Measurements from ENCODE around the gene EIPR1. TPM values are rescaled to one million over a fixed set of nuclear protein-coding genes. Genes with fewer than 3 reads are reported as not detected.

EIPR1 gene
- total RNA-seq, 1 donor from 2014 or later, result 27.8 TPM

DNA sequence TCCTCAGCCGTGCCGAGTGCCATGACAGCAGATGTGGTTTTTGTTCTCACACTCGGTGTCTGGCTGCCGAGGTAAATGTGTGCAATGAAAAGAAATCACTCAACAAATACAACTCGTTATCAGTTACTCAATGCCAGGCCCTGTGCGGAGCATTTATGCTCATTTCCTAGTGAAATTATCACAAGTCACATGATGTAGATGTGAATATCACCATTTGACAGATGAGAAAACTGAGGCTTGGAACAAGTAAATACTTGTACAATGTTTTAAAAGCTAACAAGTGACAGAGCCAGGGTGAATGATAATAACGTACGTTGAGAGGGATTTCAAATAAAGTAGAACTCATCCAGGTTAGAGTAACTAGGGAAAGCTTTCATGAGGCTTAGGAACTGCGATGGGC is 174.7 kb downstream of the EIPR1 start:
- Mint-ChIP-seq H3K4me1 (ENCODE audit: low read depth, unreplicated experiment) (no peaks in the 10 kb centered on the region), H3K27ac (ENCODE audit: unreplicated experiment) (no peak overlapping the region), H3K27me3 (ENCODE audit: low read depth, unreplicated experiment) (no peaks in the 10 kb centered on the region), H3K4me3 (ENCODE audit: unreplicated experiment) (no peak overlapping the region), H3K9me3 (ENCODE audit: unreplicated experiment) (no peaks in the 10 kb centered on the region), H3K36me3 (ENCODE audit: low read depth, unreplicated experiment) (peaks cover 8% of the 10 kb centered on the region)
- Histone ChIP-seq H3K36me3 (ENCODE audit: insufficient read depth, low read length) (peaks cover under 1% of the 10 kb centered on the region), H3K27me3 (ENCODE audit: insufficient read depth, low read length) (no peaks in the 10 kb centered on the region), H3K4me3 (ENCODE audit: insufficient read depth, low read depth, low read length) (no peak overlapping the region), H2AFZ (ENCODE audit: low read depth, low read length) (no peak overlapping the region), H4K20me1 (ENCODE audit: insufficient read depth, low read length) (peaks cover 9% of the 10 kb centered on the region), H3K79me2 (ENCODE audit: insufficient read depth, low read length) (no peaks in the 10 kb centered on the region), H3K9me3 (ENCODE audit: insufficient read depth, low read depth, low read length) (no peaks in the 10 kb centered on the region), H3K9ac (ENCODE audit: low read length) (no peak overlapping the region), H3K4me2 (ENCODE audit: low read length) (no peak overlapping the region), H3K27ac (ENCODE audit: low read depth, low read length) (no peak overlapping the region), H3K4me1 (ENCODE audit: insufficient read depth, low read length) (peaks cover 7% of the 10 kb centered on the region)
- DNase-seq (ENCODE audit: low read depth) (no peak), FAIRE-seq (no peak)
- TF ChIP-seq, protein P1, sequence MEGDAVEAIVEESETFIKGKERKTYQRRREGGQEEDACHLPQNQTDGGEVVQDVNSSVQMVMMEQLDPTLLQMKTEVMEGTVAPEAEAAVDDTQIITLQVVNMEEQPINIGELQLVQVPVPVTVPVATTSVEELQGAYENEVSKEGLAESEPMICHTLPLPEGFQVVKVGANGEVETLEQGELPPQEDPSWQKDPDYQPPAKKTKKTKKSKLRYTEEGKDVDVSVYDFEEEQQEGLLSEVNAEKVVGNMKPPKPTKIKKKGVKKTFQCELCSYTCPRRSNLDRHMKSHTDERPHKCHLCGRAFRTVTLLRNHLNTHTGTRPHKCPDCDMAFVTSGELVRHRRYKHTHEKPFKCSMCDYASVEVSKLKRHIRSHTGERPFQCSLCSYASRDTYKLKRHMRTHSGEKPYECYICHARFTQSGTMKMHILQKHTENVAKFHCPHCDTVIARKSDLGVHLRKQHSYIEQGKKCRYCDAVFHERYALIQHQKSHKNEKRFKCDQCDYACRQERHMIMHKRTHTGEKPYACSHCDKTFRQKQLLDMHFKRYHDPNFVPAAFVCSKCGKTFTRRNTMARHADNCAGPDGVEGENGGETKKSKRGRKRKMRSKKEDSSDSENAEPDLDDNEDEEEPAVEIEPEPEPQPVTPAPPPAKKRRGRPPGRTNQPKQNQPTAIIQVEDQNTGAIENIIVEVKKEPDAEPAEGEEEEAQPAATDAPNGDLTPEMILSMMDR (IDR thresholded peaks at IDR 0.05; ENCODE audit: insufficient read depth, low read depth, low read length), result no peak
- TF ChIP-seq EZH2 (IDR thresholded peaks at IDR 0.05; ENCODE audit: insufficient read depth, low read length), result no peak

DNA sequence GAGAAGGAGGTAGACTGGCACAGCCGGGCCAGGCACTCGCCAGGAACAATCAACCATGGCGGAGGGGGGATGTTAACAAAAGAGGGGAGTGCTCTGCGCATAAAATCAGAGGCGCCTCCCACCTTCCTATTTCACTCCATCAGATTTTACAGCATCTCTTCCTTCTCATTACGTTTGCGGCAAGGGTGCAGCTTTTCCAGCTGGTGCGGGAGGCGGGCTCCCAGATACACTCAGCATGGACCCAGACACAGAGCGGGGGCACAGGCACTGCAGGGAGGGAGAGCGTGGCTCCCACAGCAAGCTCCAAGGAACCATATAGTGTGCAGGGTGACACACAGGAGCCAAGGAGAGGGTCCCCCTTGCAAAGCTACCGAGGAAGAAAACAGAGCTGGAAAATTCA is 176.3 kb downstream of the EIPR1 start:
- Histone ChIP-seq H4K20me1 (ENCODE audit: insufficient read depth, low read length) (peaks cover 15% of the 10 kb centered on the region), H3K27me3 (ENCODE audit: insufficient read depth, low read length) (no peaks in the 10 kb centered on the region), H3K4me3 (ENCODE audit: insufficient read depth, low read depth, low read length) (no peak overlapping the region), H3K27ac (ENCODE audit: low read depth, low read length) (no peak overlapping the region), H3K9me3 (ENCODE audit: insufficient read depth, low read depth, low read length) (no peaks in the 10 kb centered on the region), H3K36me3 (ENCODE audit: insufficient read depth, low read length) (no peaks in the 10 kb centered on the region), H3K4me1 (ENCODE audit: insufficient read depth, low read length) (peaks cover 7% of the 10 kb centered on the region), H3K79me2 (ENCODE audit: insufficient read depth, low read length) (no peaks in the 10 kb centered on the region), H3K9ac (ENCODE audit: low read length) (no peak overlapping the region), H3K4me2 (ENCODE audit: low read length) (no peak overlapping the region), H2AFZ (ENCODE audit: low read depth, low read length) (no peak overlapping the region)
- DNase-seq (ENCODE audit: low read depth), result no peak
- Mint-ChIP-seq H3K27me3 (ENCODE audit: low read depth, unreplicated experiment) (no peaks in the 10 kb centered on the region), H3K36me3 (ENCODE audit: low read depth, unreplicated experiment) (peaks cover 4% of the 10 kb centered on the region), H3K4me1 (ENCODE audit: low read depth, unreplicated experiment) (no peaks in the 10 kb centered on the region), H3K4me3 (ENCODE audit: unreplicated experiment) (no peak overlapping the region), H3K27ac (ENCODE audit: unreplicated experiment) (no peak overlapping the region), H3K9me3 (ENCODE audit: unreplicated experiment) (no peaks in the 10 kb centered on the region)
- TF ChIP-seq, protein P1 (IDR thresholded peaks at IDR 0.05; ENCODE audit: insufficient read depth, low read depth, low read length), result no peak
- no peak for TF ChIP-seq EZH2 (IDR thresholded peaks at IDR 0.05; ENCODE audit: insufficient read depth, low read length)
- FAIRE-seq, result no peak

DNA sequence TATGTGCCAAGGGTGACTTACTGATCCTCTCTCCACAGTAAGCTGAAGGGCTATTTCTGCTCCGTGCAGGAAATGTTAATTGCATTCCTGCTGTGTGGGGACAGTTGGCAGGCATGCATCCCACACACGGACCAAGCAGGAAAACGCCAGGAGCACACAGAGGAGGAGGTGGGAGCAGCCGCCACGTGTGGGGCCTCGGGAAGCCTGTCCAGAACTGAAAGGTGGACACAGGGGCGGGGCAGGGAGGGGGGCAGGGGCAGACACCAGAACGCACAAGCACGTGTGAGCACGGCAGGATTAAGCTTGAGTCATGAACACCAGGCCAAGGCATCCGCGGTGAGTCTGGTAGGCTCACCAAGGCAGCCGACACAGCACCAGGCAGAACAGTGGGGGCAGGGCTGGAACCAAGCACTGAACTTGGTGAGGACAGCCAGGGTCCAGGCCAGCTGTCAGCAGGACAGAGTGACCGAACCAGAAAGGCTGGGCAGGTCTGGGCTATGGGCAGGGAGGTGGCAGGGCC is 177.1 kb downstream of the EIPR1 start:
- no peaks in the 10 kb centered on the region for H3K9me3 ChIP-seq (ENCODE audit: insufficient read depth, low read depth, low read length)
- Mint-ChIP-seq H3K9me3 (ENCODE audit: unreplicated experiment) (no peaks in the 10 kb centered on the region), H3K4me1 (ENCODE audit: low read depth, unreplicated experiment) (no peaks in the 10 kb centered on the region), H3K36me3 (ENCODE audit: low read depth, unreplicated experiment) (peaks cover 4% of the 10 kb centered on the region), H3K4me3 (ENCODE audit: unreplicated experiment) (no peak overlapping the region), H3K27ac (ENCODE audit: unreplicated experiment) (no peak overlapping the region), H3K27me3 (ENCODE audit: low read depth, unreplicated experiment) (no peaks in the 10 kb centered on the region)
- no peak overlapping the region for H3K27ac ChIP-seq (ENCODE audit: low read depth, low read length)
- H3K4me3 ChIP-seq (ENCODE audit: insufficient read depth, low read depth, low read length), result no peak overlapping the region
- no peaks in the 10 kb centered on the region for H3K79me2 ChIP-seq (ENCODE audit: insufficient read depth, low read length)
- DNase-seq (ENCODE audit: low read depth) (peak; percentile 32), FAIRE-seq (no peak)
- peaks cover 7% of the 10 kb centered on the region for H3K4me1 ChIP-seq (ENCODE audit: insufficient read depth, low read length)
- H3K9ac ChIP-seq (ENCODE audit: low read length), result no peak overlapping the region
- H4K20me1 ChIP-seq (ENCODE audit: insufficient read depth, low read length), result peaks cover 15% of the 10 kb centered on the region
- H3K36me3 ChIP-seq (ENCODE audit: insufficient read depth, low read length), result peaks cover 3% of the 10 kb centered on the region
- H2AFZ ChIP-seq (ENCODE audit: low read depth, low read length), result no peak overlapping the region
- TF ChIP-seq, protein P1 (IDR thresholded peaks at IDR 0.05; ENCODE audit: insufficient read depth, low read depth, low read length), result no peak
- no peak for TF ChIP-seq EZH2 (IDR thresholded peaks at IDR 0.05; ENCODE audit: insufficient read depth, low read length)
- peak overlapping the region; percentile 54 for H3K4me2 ChIP-seq (ENCODE audit: low read length)
- no peaks in the 10 kb centered on the region for H3K27me3 ChIP-seq (ENCODE audit: insufficient read depth, low read length)
